ENCODE results near the gene ARL6IP4.

ARL6IP4 gene

DNA sequence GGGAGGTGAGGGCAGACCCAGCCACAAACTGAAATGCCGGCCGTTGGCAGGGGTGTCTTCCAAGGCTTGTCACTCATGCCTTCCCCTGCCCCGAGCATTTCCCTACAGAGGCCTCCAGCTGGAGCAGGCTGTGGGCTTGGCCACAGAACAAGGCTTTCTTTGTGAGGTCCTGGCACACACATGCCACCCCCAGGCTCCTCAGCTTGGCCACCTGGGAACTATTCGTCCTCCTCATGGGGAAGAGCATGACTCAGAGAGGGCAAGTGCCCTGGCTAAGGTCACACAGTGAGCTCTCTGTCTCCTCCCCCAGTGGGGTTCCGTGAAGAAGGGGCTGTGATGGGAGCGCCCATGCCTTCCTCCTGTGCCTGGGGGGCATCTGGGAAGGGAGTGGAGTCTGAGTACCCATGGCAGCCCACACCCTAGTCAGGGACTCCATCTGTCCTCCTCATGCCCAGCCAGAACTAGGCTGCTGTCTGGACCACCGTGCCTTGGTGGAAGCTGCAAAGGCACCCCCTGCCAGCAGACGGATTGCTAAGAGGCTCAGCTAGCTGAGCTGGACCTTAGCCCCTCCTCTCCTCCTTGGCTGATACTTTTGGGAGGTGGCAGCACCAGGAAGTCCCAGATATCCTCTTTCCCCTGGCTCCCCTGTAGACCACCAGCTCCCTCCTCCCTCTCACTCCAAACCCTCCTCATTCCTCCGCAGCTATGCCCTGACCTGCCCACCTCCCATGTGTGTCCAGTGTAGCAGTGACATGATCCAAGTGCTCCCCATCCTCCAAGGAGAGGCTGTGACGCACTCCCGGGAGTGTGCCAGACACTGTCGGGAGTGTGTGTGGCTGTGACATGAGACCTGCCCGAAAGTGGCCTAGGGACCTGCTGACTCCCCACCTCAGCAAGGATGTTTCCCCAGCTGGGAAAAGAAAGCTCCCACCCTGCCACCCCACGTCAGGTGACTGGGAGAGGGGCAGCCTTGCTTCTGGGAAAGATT, 35.6 kb upstream of the ARL6IP4 start:
- Histone ChIP-seq H3K9me3 (replicated peaks in 1 of 11) (no peaks in the 10 kb centered on the region), H3K27ac (peak overlapping the region in 10 of 11 experiments; percentile 1 to 76 (median 53); a peak in 16 of 22 replicates), H3K4me1 (peaks cover 59 to 74% (median 65%) of the 10 kb centered on the region in 10 experiments), H3K4me2 (peak overlapping the region; percentile 38 to 91 (median 80)), H3K4me3 (no peak overlapping the region), H3K9ac (peak overlapping the region in 6 of 11 experiments; percentile 9 to 43 (median 30); a peak in 13 of 22 replicates), H4K20me1 (no peaks in the 10 kb centered on the region; a peak in 1 of 22 replicates), H3K27me3 (no peaks in the 10 kb centered on the region), H3K36me3 (peaks cover 0 to 14% (median 0%) of the 10 kb centered on the region in 11 experiments; a peak in 5 of 22 replicates)
- TF ChIP-seq Cebpa-rat (IDR thresholded peaks at IDR 0.05) = no peak

DNA sequence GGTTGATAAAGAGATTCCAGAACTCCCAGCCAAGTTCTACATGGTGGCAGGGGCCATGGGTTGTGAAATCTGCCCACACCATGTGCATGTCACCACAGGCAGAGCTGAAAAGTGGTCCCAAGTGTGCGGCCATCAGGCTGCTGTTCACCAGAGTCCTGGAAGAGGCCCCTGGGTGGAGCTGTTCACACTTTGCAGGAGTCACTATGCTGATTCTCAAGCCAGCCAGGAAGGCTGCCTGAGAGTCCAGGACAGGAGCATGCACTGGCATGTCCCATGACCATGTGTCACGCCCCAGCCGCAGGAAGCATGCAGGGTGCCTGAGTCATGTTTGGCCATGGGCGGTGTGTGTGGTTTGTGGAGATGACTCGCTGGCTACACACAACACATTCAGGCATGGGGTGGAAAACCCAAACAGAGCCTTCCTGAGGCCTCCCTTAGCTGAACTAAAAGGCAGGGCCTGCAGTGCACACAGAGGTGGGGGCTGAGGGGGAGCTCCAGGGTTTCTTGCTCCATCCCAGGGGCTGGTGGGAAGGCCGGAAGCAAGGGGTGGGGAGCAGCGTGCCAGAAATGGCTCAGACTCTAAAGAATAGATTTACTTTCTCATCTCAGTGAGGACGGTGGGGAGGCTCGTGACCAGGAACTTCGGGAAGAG, 33.7 kb upstream of the ARL6IP4 start:
- peak overlapping the region in 10 of 11 experiments; percentile 51 to 67 (median 60); a peak in 20 of 22 replicates for H3K9ac ChIP-seq
- H3K4me2 ChIP-seq = peak overlapping the region; percentile 76 to 93 (median 88)
- H3K4me3 ChIP-seq = 0 out of 20 replicates have a peak overlapping the region, but pooled peaks of 2 of the 10 experiments have one; percentile 7 to 8
- peaks cover 61 to 82% (median 71%) of the 10 kb centered on the region in 10 experiments for H3K4me1 ChIP-seq
- no peaks in the 10 kb centered on the region for H3K9me3 ChIP-seq (replicated peaks in 1 of 11)
- H3K27ac ChIP-seq = peak overlapping the region; percentile 40 to 79 (median 73); a peak in 21 of 22 replicates
- peak in 3 of 11 experiments; percentile 58 to 70 (median 62); a peak in 5 of 22 replicates for TF ChIP-seq Cebpa-rat (IDR thresholded peaks at IDR 0.05)
- H3K36me3 ChIP-seq = peaks cover 0 to 14% (median 0%) of the 10 kb centered on the region in 11 experiments; a peak in 4 of 22 replicates
- no peaks in the 10 kb centered on the region for H3K27me3 ChIP-seq
- H4K20me1 ChIP-seq = peaks cover 0 to 10% (median 0%) of the 10 kb centered on the region in 11 experiments; a peak in 2 of 22 replicates

DNA sequence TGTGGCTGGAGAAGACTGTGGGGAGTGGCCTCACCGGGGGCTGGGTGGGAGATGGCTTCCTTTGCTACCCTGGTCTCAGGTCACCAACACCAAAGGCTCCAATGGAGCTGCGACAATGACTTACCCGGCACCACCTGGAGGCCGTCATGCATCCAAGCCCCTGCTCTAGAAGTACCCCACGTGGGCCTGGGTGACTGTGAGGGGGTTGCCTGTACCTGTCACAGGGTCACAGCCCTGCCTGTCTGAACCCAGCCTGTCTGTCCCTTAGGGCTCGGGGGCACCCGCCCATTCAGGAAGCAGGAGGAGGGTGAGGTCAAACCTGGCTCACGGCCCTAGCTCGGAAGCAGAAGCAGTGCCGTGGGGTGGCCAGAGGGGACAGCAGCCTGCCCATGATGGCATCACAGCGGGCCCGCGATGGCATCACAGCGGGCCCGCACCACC, 33.1 kb upstream of the ARL6IP4 start:
- H3K4me2 ChIP-seq = peak overlapping the region; percentile 76 to 93 (median 88)
- H3K4me3 ChIP-seq = 0 out of 20 replicates have a peak overlapping the region, but pooled peaks of 2 of the 10 experiments have one; percentile 7 to 8
- H3K9ac ChIP-seq = peak overlapping the region in 10 of 11 experiments; percentile 51 to 67 (median 60); a peak in 20 of 22 replicates
- peaks cover 60 to 82% (median 72%) of the 10 kb centered on the region in 10 experiments for H3K4me1 ChIP-seq
- no peak for TF ChIP-seq Cebpa-rat (IDR thresholded peaks at IDR 0.05)
- H3K9me3 ChIP-seq (replicated peaks in 1 of 11) = no peaks in the 10 kb centered on the region
- H3K27ac ChIP-seq = peak overlapping the region; percentile 40 to 79 (median 73); a peak in 20 of 22 replicates
- no peaks in the 10 kb centered on the region for H3K27me3 ChIP-seq
- H4K20me1 ChIP-seq = peaks cover 0 to 14% (median 0%) of the 10 kb centered on the region in 11 experiments; a peak in 2 of 22 replicates
- peaks cover 0 to 14% (median 0%) of the 10 kb centered on the region in 11 experiments; a peak in 4 of 22 replicates for H3K36me3 ChIP-seq

DNA sequence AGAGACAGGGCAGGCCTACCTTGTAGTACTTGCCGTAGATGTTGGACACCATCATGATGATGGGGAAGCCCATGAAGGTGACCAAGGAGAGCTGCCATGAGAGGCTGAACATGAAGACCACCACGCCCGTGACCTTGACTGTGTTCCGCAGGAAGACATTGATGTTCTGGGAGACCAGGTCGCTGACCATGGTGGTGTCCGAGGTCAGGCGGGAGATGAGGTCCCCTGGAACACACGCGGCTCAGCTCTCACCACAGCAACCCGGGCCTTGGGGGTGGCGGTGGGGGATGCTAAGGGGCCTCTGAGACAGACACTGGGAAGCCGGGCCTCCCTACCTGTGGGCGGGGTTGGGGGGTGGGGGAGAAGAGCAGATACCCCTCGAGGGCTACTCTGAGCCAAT, 31.9 kb upstream of the ARL6IP4 start:
- H3K36me3 ChIP-seq = peaks cover 0 to 14% (median 0%) of the 10 kb centered on the region in 11 experiments; a peak in 4 of 22 replicates
- H3K4me3 ChIP-seq = no peak overlapping the region
- peak overlapping the region in 4 of 11 experiments; percentile 76 to 91 (median 86); a peak in 6 of 22 replicates for H3K4me2 ChIP-seq
- no peaks in the 10 kb centered on the region for H3K27me3 ChIP-seq
- no peaks in the 10 kb centered on the region for H3K9me3 ChIP-seq (replicated peaks in 1 of 11)
- peak overlapping the region in 1 of 11 experiments; percentile 73; a peak in 1 of 22 replicates for H3K27ac ChIP-seq
- no peak for TF ChIP-seq Cebpa-rat (IDR thresholded peaks at IDR 0.05)
- peaks cover 48 to 70% (median 61%) of the 10 kb centered on the region in 10 experiments for H3K4me1 ChIP-seq
- peaks cover 0 to 14% (median 4%) of the 10 kb centered on the region in 11 experiments; a peak in 6 of 22 replicates for H4K20me1 ChIP-seq
- no peak overlapping the region for H3K9ac ChIP-seq

DNA sequence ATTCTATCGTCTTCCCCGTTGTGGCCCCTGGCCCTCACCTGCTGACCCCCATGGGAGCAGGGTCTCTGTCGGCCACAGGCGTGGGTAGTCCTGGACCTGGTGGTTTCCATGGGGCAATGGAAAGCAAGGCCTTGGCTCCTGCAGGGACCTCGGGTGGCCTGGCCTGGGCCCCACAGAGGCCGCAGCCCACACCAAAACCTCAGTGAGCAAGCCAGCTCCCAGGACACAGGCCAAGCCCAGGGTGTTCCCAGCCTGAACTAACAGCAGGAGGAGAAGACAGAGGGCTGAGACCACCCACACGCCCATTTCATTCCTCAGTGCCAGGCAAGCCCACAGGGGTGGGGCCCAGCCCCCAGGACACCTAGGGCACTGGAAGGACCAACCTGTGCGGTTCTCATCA, 31.1 kb upstream of the ARL6IP4 start:
- H3K9ac ChIP-seq = peak overlapping the region in 3 of 11 experiments; percentile 0 to 23 (median 14); a peak in 1 of 22 replicates
- H3K36me3 ChIP-seq = peaks cover 0 to 14% (median 0%) of the 10 kb centered on the region in 11 experiments; a peak in 4 of 22 replicates
- H3K27ac ChIP-seq = peak overlapping the region in 3 of 11 experiments; percentile 4 to 27 (median 17); a peak in 1 of 22 replicates
- no peak overlapping the region for H3K4me2 ChIP-seq
- TF ChIP-seq Cebpa-rat (IDR thresholded peaks at IDR 0.05) = no peak
- no peaks in the 10 kb centered on the region for H3K27me3 ChIP-seq
- H3K4me1 ChIP-seq = peaks cover 42 to 69% (median 53%) of the 10 kb centered on the region in 10 experiments
- H3K4me3 ChIP-seq = no peak overlapping the region
- H4K20me1 ChIP-seq = peaks cover 0 to 14% (median 4%) of the 10 kb centered on the region in 11 experiments; a peak in 6 of 22 replicates
- no peaks in the 10 kb centered on the region for H3K9me3 ChIP-seq (replicated peaks in 1 of 11)

DNA sequence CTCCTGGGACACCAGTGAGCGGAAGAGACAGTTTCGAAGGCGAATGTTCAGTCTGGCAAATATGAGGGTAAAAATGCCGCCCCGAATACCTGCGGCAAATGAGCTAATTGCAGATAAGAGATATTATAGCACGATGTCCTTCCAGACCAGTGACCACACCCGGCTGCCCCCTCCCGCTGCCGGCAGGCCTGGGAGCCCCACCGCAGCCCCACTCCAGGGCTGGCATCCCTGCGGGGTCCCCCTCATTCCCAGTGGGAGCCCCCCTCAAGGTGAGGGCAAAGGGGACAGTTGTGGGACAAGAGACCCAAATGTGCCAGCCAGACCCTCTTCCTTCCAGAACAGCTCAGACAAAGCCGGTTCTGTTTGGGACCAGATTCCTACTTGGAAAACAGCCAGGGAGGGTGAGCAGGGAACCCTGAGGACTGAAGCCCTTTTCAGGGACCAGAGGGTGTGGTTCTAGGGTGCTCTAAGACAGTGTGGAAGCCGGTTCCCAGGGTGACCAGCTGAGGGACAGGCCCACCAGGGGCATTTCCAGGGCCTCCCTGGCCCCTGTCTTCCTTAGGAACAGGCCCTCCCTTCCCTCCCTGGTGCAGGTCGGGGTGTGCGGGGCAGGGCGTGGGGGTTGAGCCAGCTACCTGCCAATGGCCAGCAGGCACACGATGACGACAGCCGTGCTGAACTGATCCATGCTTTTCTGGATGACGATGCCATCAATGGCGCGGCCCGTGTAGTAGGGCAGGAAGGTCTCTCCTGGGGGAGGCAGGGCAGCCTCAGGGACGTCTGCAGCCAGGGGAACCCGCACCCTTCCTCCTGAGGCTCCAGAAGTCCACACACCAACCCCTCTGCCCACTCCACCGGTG, 30.4 kb upstream of the ARL6IP4 start:
- H3K4me2 ChIP-seq = peak overlapping the region in 1 of 11 experiments; percentile 36; a peak in 1 of 22 replicates
- no peaks in the 10 kb centered on the region for H3K27me3 ChIP-seq
- peak overlapping the region in 5 of 11 experiments; percentile 0 to 26 (median 13); a peak in 4 of 22 replicates for H3K9ac ChIP-seq
- no peaks in the 10 kb centered on the region for H3K9me3 ChIP-seq (replicated peaks in 1 of 11)
- peaks cover 0 to 16% (median 4%) of the 10 kb centered on the region in 11 experiments; a peak in 7 of 22 replicates for H4K20me1 ChIP-seq
- H3K4me1 ChIP-seq = peaks cover 42 to 69% (median 51%) of the 10 kb centered on the region in 10 experiments
- no peak for TF ChIP-seq Cebpa-rat (IDR thresholded peaks at IDR 0.05)
- H3K36me3 ChIP-seq = peaks cover 0 to 14% (median 0%) of the 10 kb centered on the region in 11 experiments; a peak in 5 of 22 replicates
- H3K27ac ChIP-seq = peak overlapping the region in 2 of 11 experiments; percentile 17 to 27; a peak in 1 of 22 replicates
- no peak overlapping the region for H3K4me3 ChIP-seq

DNA sequence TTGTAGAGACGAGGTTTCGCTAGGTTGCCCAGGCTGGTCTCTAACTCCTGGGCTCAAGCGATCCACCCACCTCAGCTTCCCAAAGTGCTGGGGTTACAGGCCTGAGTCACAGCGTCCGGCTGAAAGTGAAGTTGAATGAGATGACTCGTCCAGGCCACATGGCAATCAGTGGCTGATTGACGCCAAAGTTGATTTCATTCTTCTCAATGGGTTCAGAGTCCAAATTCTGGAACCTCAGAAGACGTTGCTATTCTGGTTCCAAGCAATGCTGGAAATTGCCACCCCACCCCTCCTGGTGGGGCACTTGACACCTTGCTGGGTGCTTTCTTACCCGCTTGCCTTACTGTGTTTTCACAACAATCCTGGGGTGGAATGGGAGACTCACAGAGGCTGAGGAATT, 29.1 kb upstream of the ARL6IP4 start:
- H3K4me3 ChIP-seq = no peak overlapping the region

More for the DNA sequence above, 29.1 kb upstream of the ARL6IP4 start:
- Histone ChIP-seq H3K9ac (peak overlapping the region in 4 of 11 experiments; percentile 5 to 60 (median 13); a peak in 2 of 22 replicates), H3K27ac (peak overlapping the region in 1 of 11 experiments; percentile 7; a peak in 1 of 22 replicates), H4K20me1 (peaks cover 0 to 27% (median 4%) of the 10 kb centered on the region in 11 experiments; a peak in 8 of 22 replicates), H3K9me3 (replicated peaks in 1 of 11) (no peaks in the 10 kb centered on the region), H3K4me2 (peak overlapping the region in 4 of 11 experiments; percentile 12 to 52 (median 40); a peak in 8 of 22 replicates), H3K27me3 (no peaks in the 10 kb centered on the region), H3K4me1 (peaks cover 31 to 57% (median 38%) of the 10 kb centered on the region in 10 experiments), H3K36me3 (peaks cover 0 to 21% (median 3%) of the 10 kb centered on the region in 11 experiments; a peak in 5 of 22 replicates)
- no peak for TF ChIP-seq Cebpa-rat (IDR thresholded peaks at IDR 0.05)
